HUES6 (cell line): Measurements from ENCODE around the gene BCAS3.
A peak's percentile ranks its signal among the peaks of the same experiment; 100 is the strongest.

Source experiments
- H3K27ac ChIP-seq: 2 replicates; pipeline ENCODE4 v1.7.0; 2013; ENCODE audit warnings: low read depth, mild to moderate bottlenecking, low read length, inconsistent platforms
- H3K27me3 ChIP-seq: 2 replicates; pipeline ENCODE4 v1.6.1; 2013; ENCODE audit warnings: low read length; ENCODE audit not compliant: control insufficient read depth, insufficient read depth
- H3K36me3 ChIP-seq: 2 replicates; pipeline ENCODE4 v1.6.1; 2013; ENCODE audit warnings: low read length; ENCODE audit not compliant: control insufficient read depth, insufficient read depth
- H3K4me1 ChIP-seq: 2 replicates; pipeline ENCODE4 v1.6.1; 2013; ENCODE audit warnings: low read length; ENCODE audit not compliant: control insufficient read depth, insufficient read depth
- H3K4me3 ChIP-seq: 2 replicates; pipeline ENCODE4 v1.5.1; 2013; ENCODE audit warnings: low read depth, low read length
- H3K9ac ChIP-seq: one replicate; pipeline ENCODE4 v1.6.1; 2013; ENCODE audit warnings: mild to moderate bottlenecking, low read length
- H3K9me3 ChIP-seq: 2 replicates; pipeline ENCODE4 v1.6.1; 2013; ENCODE audit warnings: low read depth, low read length; ENCODE audit not compliant: control insufficient read depth, insufficient read depth

The BCAS3 gene

GRCh38 chr17:60677308-60678117, at the start of gene BCAS3:
Gene BCAS3, plus strand, starts transcription at chr17:60677851.
- H3K27ac ChIP-seq = 0 out of 2 replicates have a peak within 1 kb of the TSS, but pooled peaks have one; percentile 11
- H3K4me1 ChIP-seq = no peaks in the 10 kb centered on the region; the same call in none of the 2 replicates

GRCh38 chr17:60628252-60628889, 49.3 kb upstream of the BCAS3 start:
- H3K27me3 ChIP-seq = no peaks in the 10 kb centered on the region
- no peak overlapping the region for H3K4me3 ChIP-seq
- H3K9me3 ChIP-seq = no peaks in the 10 kb centered on the region
- peaks cover 21% of the 10 kb centered on the region for H3K36me3 ChIP-seq
- no peaks in the 10 kb centered on the region for H3K4me1 ChIP-seq
- H3K9ac ChIP-seq = no peak overlapping the region
- no peak overlapping the region for H3K27ac ChIP-seq

More at GRCh38 chr17:60677308-60678117, at the start of gene BCAS3:
- H3K4me3 ChIP-seq = peak within 1 kb of the TSS; percentile 89
- no peaks in the 10 kb centered on the region for H3K9me3 ChIP-seq
- peak within 1 kb of the TSS; percentile 71 for H3K9ac ChIP-seq
- H3K36me3 ChIP-seq = no peaks in the 10 kb centered on the region
- H3K27me3 ChIP-seq = no peaks in the 10 kb centered on the region

- H3K27me3 ChIP-seq = no peaks in the 10 kb centered on the region
- no peak overlapping the region for H3K9ac ChIP-seq
- no peaks in the 10 kb centered on the region for H3K9me3 ChIP-seq
- H3K27ac ChIP-seq = no peak overlapping the region
- H3K36me3 ChIP-seq = peaks cover 28% of the 10 kb centered on the region
- no peak overlapping the region for H3K4me3 ChIP-seq
- H3K4me1 ChIP-seq = no peaks in the 10 kb centered on the region
Measured at GRCh38 chr17:60629120-60629519, 48.5 kb upstream of the BCAS3 start.

GRCh38 chr17:60630352-60630751, 47.3 kb upstream of the BCAS3 start:
- Histone ChIP-seq H3K4me3 (no peak overlapping the region), H3K36me3 (peaks cover 33% of the 10 kb centered on the region), H3K27me3 (no peaks in the 10 kb centered on the region), H3K9ac (no peak overlapping the region), H3K9me3 (no peaks in the 10 kb centered on the region), H3K4me1 (no peaks in the 10 kb centered on the region), H3K27ac (no peak overlapping the region)

GRCh38 chr17:60631119-60631518, 46.5 kb upstream of the BCAS3 start:
- Histone ChIP-seq H3K4me3 (no peak overlapping the region), H3K9me3 (no peaks in the 10 kb centered on the region), H3K9ac (no peak overlapping the region), H3K36me3 (peaks cover 38% of the 10 kb centered on the region), H3K4me1 (no peaks in the 10 kb centered on the region), H3K27ac (no peak overlapping the region), H3K27me3 (no peaks in the 10 kb centered on the region)

GRCh38 chr17:60637683-60638082, 40.0 kb upstream of the BCAS3 start:
- no peaks in the 10 kb centered on the region for H3K27me3 ChIP-seq
- H3K36me3 ChIP-seq = peaks cover 38% of the 10 kb centered on the region
- no peaks in the 10 kb centered on the region for H3K9me3 ChIP-seq
- no peak overlapping the region for H3K4me3 ChIP-seq
- H3K4me1 ChIP-seq = no peaks in the 10 kb centered on the region
- no peak overlapping the region for H3K27ac ChIP-seq
- no peak overlapping the region for H3K9ac ChIP-seq

- Histone ChIP-seq H3K9ac (no peak overlapping the region), H3K4me1 (no peaks in the 10 kb centered on the region), H3K4me3 (no peak overlapping the region), H3K9me3 (no peaks in the 10 kb centered on the region), H3K27me3 (no peaks in the 10 kb centered on the region), H3K36me3 (peaks cover 29% of the 10 kb centered on the region), H3K27ac (no peak overlapping the region)
Measured at GRCh38 chr17:60639019-60639330, 38.7 kb upstream of the BCAS3 start.

- no peak overlapping the region for H3K4me3 ChIP-seq
- no peaks in the 10 kb centered on the region for H3K4me1 ChIP-seq
Measured at GRCh38 chr17:60640503-60640902, 37.1 kb upstream of the BCAS3 start.

GRCh38 chr17:60641126-60641525, 36.5 kb upstream of the BCAS3 start:
- H3K9me3 ChIP-seq = no peaks in the 10 kb centered on the region
- no peak overlapping the region for H3K4me3 ChIP-seq
- H3K9ac ChIP-seq = no peak overlapping the region
- peaks cover 11% of the 10 kb centered on the region for H3K36me3 ChIP-seq
- no peaks in the 10 kb centered on the region for H3K27me3 ChIP-seq
- H3K4me1 ChIP-seq = no peaks in the 10 kb centered on the region
- H3K27ac ChIP-seq = no peak overlapping the region

More at GRCh38 chr17:60640503-60640902, 37.1 kb upstream of the BCAS3 start:
- no peaks in the 10 kb centered on the region for H3K9me3 ChIP-seq
- H3K27ac ChIP-seq = no peak overlapping the region
- H3K27me3 ChIP-seq = no peaks in the 10 kb centered on the region
- H3K9ac ChIP-seq = no peak overlapping the region
- peaks cover 18% of the 10 kb centered on the region for H3K36me3 ChIP-seq

- Histone ChIP-seq H3K27ac (no peak overlapping the region), H3K36me3 (peaks cover 6% of the 10 kb centered on the region; the same call in 1 of the 2 replicates)
Measured at GRCh38 chr17:60641810-60642220, 35.8 kb upstream of the BCAS3 start.

GRCh38 chr17:60645918-60646523, 31.6 kb upstream of the BCAS3 start:
- Histone ChIP-seq H3K9ac (no peak overlapping the region), H3K4me3 (no peak overlapping the region), H3K27ac (no peak overlapping the region), H3K27me3 (no peaks in the 10 kb centered on the region), H3K36me3 (peaks cover 30% of the 10 kb centered on the region), H3K4me1 (no peaks in the 10 kb centered on the region), H3K9me3 (no peaks in the 10 kb centered on the region)

More at GRCh38 chr17:60641810-60642220, 35.8 kb upstream of the BCAS3 start:
- Histone ChIP-seq H3K9ac (no peak overlapping the region), H3K4me1 (no peaks in the 10 kb centered on the region), H3K27me3 (no peaks in the 10 kb centered on the region), H3K9me3 (no peaks in the 10 kb centered on the region), H3K4me3 (no peak overlapping the region)
